ENCODE results near the gene FCHSD1. TPM values are rescaled to one million over a fixed set of nuclear protein-coding genes. Genes with fewer than 3 reads are reported as not detected.
A peak's percentile ranks its signal among the peaks of the same experiment; 100 is the strongest.

Gene FCHSD1
- total RNA-seq = 20.4 and 20.6 TPM in 2 replicates
- long read RNA-seq = 0 reads

DNA sequence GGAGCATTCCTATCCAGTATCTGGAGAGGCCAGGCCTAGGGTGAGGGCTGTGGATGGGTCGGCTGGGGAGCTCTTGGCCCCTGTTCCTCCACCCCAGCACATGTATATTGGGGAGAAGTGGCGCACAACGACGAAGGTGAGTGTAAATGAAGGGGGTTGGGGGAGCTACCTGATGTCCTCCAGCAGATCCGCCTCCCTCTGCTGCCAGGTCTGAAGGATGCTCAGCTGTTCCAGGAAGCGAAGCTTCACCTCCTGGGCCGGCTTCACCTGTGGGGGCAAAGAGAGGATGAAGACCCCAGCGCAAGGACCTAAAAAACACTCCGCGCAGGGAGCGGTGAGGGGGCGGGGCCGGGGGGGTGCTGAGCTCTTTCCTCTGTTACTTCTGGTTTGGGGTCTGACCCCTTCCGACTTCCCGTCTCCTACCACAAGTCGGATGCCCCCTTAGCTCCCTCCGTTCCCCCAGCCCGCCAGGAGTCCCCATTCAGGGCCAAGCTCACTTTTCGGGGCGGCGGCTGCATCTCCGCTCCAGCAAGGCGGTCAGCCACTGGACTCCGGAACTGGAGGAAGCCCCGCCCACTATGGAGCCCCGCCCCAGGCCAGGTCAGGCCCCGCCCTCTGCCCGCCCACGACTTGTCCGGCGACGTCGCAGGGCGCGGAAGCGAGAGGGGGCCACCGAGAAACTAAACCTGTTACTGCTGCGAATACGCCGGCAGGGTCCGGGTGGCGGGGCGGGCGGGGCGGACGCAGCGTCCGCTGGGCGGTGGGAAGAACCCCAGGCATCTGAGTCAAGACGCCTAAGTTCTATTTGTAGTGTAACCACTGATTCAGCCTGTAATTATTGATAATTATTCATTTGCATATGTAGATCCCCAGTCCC, at the start of gene FCHSD1:
Gene FCHSD1 (minus strand): TSS at position 568 of the 877 bp plus-strand sequence. CDS start 50 bp downstream, at position 518.
- peaks cover 5% of the 10 kb centered on the region for H3K36me3 Mint-ChIP-seq (ENCODE audit: low read depth)
- H3K27me3 Mint-ChIP-seq (ENCODE audit: low read depth) = no peaks in the 10 kb centered on the region
- peak within 1 kb of the TSS; percentile 76 for H3K27ac Mint-ChIP-seq (ENCODE audit: unreplicated experiment)
- no peaks in the 10 kb centered on the region for H3K9me3 Mint-ChIP-seq
- TF ChIP-seq, protein P1, sequence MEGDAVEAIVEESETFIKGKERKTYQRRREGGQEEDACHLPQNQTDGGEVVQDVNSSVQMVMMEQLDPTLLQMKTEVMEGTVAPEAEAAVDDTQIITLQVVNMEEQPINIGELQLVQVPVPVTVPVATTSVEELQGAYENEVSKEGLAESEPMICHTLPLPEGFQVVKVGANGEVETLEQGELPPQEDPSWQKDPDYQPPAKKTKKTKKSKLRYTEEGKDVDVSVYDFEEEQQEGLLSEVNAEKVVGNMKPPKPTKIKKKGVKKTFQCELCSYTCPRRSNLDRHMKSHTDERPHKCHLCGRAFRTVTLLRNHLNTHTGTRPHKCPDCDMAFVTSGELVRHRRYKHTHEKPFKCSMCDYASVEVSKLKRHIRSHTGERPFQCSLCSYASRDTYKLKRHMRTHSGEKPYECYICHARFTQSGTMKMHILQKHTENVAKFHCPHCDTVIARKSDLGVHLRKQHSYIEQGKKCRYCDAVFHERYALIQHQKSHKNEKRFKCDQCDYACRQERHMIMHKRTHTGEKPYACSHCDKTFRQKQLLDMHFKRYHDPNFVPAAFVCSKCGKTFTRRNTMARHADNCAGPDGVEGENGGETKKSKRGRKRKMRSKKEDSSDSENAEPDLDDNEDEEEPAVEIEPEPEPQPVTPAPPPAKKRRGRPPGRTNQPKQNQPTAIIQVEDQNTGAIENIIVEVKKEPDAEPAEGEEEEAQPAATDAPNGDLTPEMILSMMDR (conservative IDR thresholded peaks at IDR 0.05) = no peak
- DNase-seq (ENCODE audit: low read depth, low spot score) = peak; percentile 84
- H3K4me1 Mint-ChIP-seq = peaks cover 10% of the 10 kb centered on the region
- H3K4me3 Mint-ChIP-seq = peak within 1 kb of the TSS; percentile 96

DNA sequence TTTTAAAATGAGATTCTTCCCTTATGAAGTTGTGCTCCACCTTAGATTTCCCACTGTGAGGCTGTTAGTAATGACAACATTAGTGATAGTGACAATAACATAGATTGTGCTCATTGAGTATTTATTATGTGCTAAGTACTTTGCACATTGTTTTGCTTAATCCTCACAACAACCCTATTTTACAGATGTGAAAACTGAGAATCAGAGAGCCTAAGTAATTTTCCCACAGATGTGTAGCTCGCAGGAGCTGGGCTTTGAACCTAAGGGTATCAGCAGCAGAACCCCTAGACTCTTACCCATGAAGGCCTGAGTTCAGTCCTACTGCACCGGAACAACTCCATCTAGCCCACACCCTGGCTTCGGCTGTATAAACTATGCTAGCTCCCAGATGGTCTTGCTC, 46.4 kb upstream of the FCHSD1 start:
- Mint-ChIP-seq H3K4me1 (peaks cover 23% of the 10 kb centered on the region), H3K27ac (ENCODE audit: unreplicated experiment) (no peak overlapping the region), H3K4me3 (no peak overlapping the region), H3K36me3 (ENCODE audit: low read depth) (no peaks in the 10 kb centered on the region), H3K9me3 (no peaks in the 10 kb centered on the region), H3K27me3 (ENCODE audit: low read depth) (peaks cover 13% of the 10 kb centered on the region)
- DNase-seq (ENCODE audit: low read depth, low spot score) = no peak
- TF ChIP-seq, protein P1 (conservative IDR thresholded peaks at IDR 0.05) = no peak

DNA sequence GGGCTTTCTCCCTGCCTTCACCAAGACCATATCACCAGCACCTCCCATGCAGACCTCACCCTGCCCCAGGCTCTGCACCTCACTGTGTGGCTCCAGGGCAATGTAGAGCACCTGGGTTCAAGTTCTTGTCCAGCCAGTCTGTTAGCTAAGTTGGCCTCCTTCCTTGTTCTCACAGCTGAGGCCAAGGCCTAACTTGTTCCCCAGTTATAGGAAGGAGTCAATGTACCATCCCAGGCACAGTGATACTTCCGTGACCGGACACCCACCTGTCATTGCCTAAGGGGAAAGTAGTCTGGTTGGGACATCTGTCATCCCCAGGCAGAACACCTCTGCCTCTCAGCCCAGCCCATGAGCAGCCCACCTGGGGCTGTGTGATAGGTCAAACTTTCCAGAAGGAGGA, 45.2 kb upstream of the FCHSD1 start:
- Mint-ChIP-seq H3K27me3 (ENCODE audit: low read depth) (peaks cover 18% of the 10 kb centered on the region), H3K9me3 (no peaks in the 10 kb centered on the region), H3K36me3 (ENCODE audit: low read depth) (no peaks in the 10 kb centered on the region), H3K4me1 (peaks cover 26% of the 10 kb centered on the region), H3K4me3 (no peak overlapping the region), H3K27ac (ENCODE audit: unreplicated experiment) (peak overlapping the region; percentile 88)
- no peak for DNase-seq (ENCODE audit: low read depth, low spot score)
- TF ChIP-seq, protein P1 (conservative IDR thresholded peaks at IDR 0.05) = no peak

DNA sequence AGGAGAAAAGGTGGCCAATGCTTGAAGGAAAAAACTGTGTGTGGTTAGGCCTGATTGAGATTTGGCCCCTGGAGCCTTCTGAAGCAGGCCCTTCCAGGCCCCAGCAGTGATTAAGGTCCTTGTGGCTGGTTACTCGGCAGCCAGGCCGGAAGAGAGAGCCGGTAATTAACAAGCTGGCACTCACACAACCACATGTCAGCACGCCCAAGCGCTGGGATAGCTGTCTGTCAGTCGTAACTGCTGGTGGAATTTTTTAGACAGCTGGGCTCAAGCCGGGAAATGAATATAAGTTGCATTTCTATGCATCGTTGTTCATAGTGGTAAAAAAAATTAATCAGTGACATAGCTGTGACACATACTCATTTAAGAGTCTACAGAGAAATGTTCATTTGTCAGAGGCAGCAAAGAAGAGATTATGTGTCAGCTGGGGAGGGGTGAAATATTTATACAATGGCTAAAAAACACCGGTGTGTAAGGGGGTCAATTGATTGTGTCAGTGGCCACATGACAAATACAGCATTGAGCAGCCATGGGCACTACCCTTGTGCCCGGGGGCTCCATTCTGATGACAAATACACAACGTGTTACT, 44.5 kb upstream of the FCHSD1 start:
- Mint-ChIP-seq H3K9me3 (no peaks in the 10 kb centered on the region), H3K4me1 (peaks cover 26% of the 10 kb centered on the region), H3K4me3 (no peak overlapping the region), H3K36me3 (ENCODE audit: low read depth) (no peaks in the 10 kb centered on the region), H3K27me3 (ENCODE audit: low read depth) (peaks cover 18% of the 10 kb centered on the region), H3K27ac (ENCODE audit: unreplicated experiment) (no peak overlapping the region)
- no peak for DNase-seq (ENCODE audit: low read depth, low spot score)
- TF ChIP-seq, protein P1 (conservative IDR thresholded peaks at IDR 0.05) = no peak

DNA sequence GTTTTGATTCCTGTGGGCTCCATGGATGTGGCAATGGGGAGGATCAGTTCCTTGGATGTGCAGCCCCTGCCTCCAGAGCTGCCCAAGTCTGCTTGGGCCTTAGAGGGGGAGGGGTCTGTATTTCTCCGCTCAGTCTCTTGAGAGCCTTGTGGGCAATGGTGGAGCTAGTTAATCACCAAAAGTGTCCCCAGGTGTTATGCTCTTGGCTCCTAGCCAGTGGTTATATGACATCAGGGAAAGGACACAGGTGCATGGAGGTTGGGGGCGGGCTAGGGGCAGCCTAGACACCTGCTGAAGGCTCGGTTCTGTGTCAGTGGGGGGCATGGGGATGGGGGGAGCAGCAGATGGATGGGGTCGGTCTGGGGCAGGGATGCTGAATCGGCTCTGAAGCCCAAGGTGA, 43.3 kb upstream of the FCHSD1 start:
- H3K4me3 Mint-ChIP-seq = no peak overlapping the region
- no peak for DNase-seq (ENCODE audit: low read depth, low spot score)
- H3K27ac Mint-ChIP-seq (ENCODE audit: unreplicated experiment) = no peak overlapping the region
- TF ChIP-seq, protein P1 (conservative IDR thresholded peaks at IDR 0.05) = no peak
- H3K9me3 Mint-ChIP-seq = no peaks in the 10 kb centered on the region
- H3K27me3 Mint-ChIP-seq (ENCODE audit: low read depth) = peaks cover 14% of the 10 kb centered on the region
- H3K36me3 Mint-ChIP-seq (ENCODE audit: low read depth) = no peaks in the 10 kb centered on the region
- H3K4me1 Mint-ChIP-seq = peaks cover 26% of the 10 kb centered on the region
